Left kidney (tissue), 2 donors: ENCODE data around the gene PHTF2. TPM values are rescaled to one million over a fixed set of nuclear protein-coding genes. Genes with fewer than 3 reads are reported as not detected.

ENCODE experiments used
- DNase-seq: peaks from one replicate; pipeline ENCODE4 v3.0.0-alpha.2; 2013
- polyA plus RNA-seq: library from polyadenylated mRNA; unstranded; fragments of 120-200 nt; gene quantifications from one replicate; pipeline ENCODE4 v1.2.1, GENCODE V29; 2013; ENCODE audit not compliant: insufficient read length

PHTF2 gene
- polyA plus RNA-seq, 1 donor = 31.9 TPM

- no peak for DNase-seq
Measured at GRCh38 chr7:77930496-77930895, 131.9 kb downstream of the PHTF2 start.

GRCh38 chr7:77931841-77932240 lies 133.3 kb downstream of the PHTF2 start:
- no peak for DNase-seq

- DNase-seq = no peak
Measured at GRCh38 chr7:77933394-77933793, 134.8 kb downstream of the PHTF2 start.

- DNase-seq = no peak
Measured at GRCh38 chr7:77935652-77936348, 137.2 kb downstream of the PHTF2 start.

GRCh38 chr7:77940647-77941046 lies 142.1 kb downstream of the PHTF2 start:
- peak; percentile 25 for DNase-seq

- no peak for DNase-seq
Measured at GRCh38 chr7:77942431-77942830, 143.9 kb downstream of the PHTF2 start.

- no peak for DNase-seq
Measured at GRCh38 chr7:77944183-77945182, 145.9 kb downstream of the PHTF2 start.

GRCh38 chr7:77950548-77950947 lies 152.0 kb downstream of the PHTF2 start:
- DNase-seq = no peak

- DNase-seq = no peak
Measured at GRCh38 chr7:77954773-77955555, 156.4 kb downstream of the PHTF2 start.

GRCh38 chr7:77958436-77958835 lies 159.9 kb downstream of the PHTF2 start:
- DNase-seq = no peak

GRCh38 chr7:77959080-77959479 lies 160.5 kb downstream of the PHTF2 start:
- DNase-seq = no peak

- no peak for DNase-seq
Measured at GRCh38 chr7:77960336-77960735, 161.8 kb downstream of the PHTF2 start.

GRCh38 chr7:77967429-77967828 lies 168.9 kb downstream of the PHTF2 start:
- DNase-seq = no peak

GRCh38 chr7:77971726-77972125 lies 173.2 kb downstream of the PHTF2 start:
- no peak for DNase-seq

GRCh38 chr7:77975672-77976480 lies 177.3 kb downstream of the PHTF2 start:
- DNase-seq = no peak

- DNase-seq = no peak
Measured at GRCh38 chr7:77979219-77979618, 180.6 kb downstream of the PHTF2 start.

GRCh38 chr7:77980087-77980713 lies 181.6 kb downstream of the PHTF2 start:
- DNase-seq = no peak

- no peak for DNase-seq
Measured at GRCh38 chr7:77982926-77983550, 184.5 kb downstream of the PHTF2 start.

- no peak for DNase-seq
Measured at GRCh38 chr7:77983973-77984372, 185.4 kb downstream of the PHTF2 start.

GRCh38 chr7:77985232-77985973 lies 186.8 kb downstream of the PHTF2 start:
- DNase-seq = no peak
